Liver (tissue), 9 donors: ENCODE results near the gene SIK3. TPM values are rescaled to one million over a fixed set of nuclear protein-coding genes. Genes with fewer than 3 reads are reported as not detected.

ENCODE experiments used
- DNase-seq: peaks from one replicate; pipeline ENCODE4 v3.0.0-alpha.2; 2017; ENCODE audit warnings: low spot score
- H3K27ac ChIP-seq, 2 donors: one replicate each; pipeline ENCODE4 v1.7.0; 2013; ENCODE audit warnings: inconsistent platforms in 2 of 2, low read length in 2 of 2, control low read depth in 1 of 2, low read depth in 1 of 2, mild to moderate bottlenecking in 1 of 2
- H3K27me3 ChIP-seq, 4 donors: one replicate each; pipeline versions ENCODE4 v1.6.1 to v1.7.0; 2013; ENCODE audit warnings: low read length in 3 of 4, inconsistent platforms in 1 of 4, mild to moderate bottlenecking in 1 of 4, moderate library complexity in 1 of 4; ENCODE audit not compliant: control insufficient read depth in 4 of 4, insufficient read depth in 4 of 4
- H3K36me3 ChIP-seq, 4 donors: one replicate each; pipeline versions ENCODE4 v1.6.1 to v1.7.0; 2013; ENCODE audit warnings: low read length in 3 of 4, mild to moderate bottlenecking in 3 of 4, low read depth in 1 of 4, moderate library complexity in 1 of 4; ENCODE audit not compliant: control insufficient read depth in 4 of 4, insufficient read depth in 3 of 4
- H3K4me1 ChIP-seq, 4 donors: one replicate each; pipeline versions ENCODE4 v1.6.1 to v1.7.0; 2013; ENCODE audit warnings: low read length in 3 of 4, mild to moderate bottlenecking in 3 of 4, moderate library complexity in 1 of 4; ENCODE audit not compliant: control insufficient read depth in 4 of 4, insufficient read depth in 4 of 4
- H3K4me3 ChIP-seq, 3 donors: one replicate each; pipeline versions ENCODE4 v1.6.1 to v1.7.0; 2013; ENCODE audit warnings: low read length in 3 of 3, control low read depth in 1 of 3, low read depth in 1 of 3, mild to moderate bottlenecking in 1 of 3
- H3K9ac ChIP-seq, 2 donors: one replicate each; pipeline ENCODE4 v1.7.0; 2013; ENCODE audit warnings: low read length in 2 of 2, mild to moderate bottlenecking in 2 of 2, moderate library complexity in 2 of 2, control low read depth in 1 of 2, low read depth in 1 of 2
- H3K9me3 ChIP-seq, 4 donors: one replicate each; pipeline versions ENCODE4 v1.6.1 to v1.7.0; 2013; ENCODE audit warnings: low read length in 3 of 4; ENCODE audit not compliant: control insufficient read depth in 4 of 4
- EGR1 ChIP-seq, 2 donors: IDR thresholded peaks; 2 replicates each; pipeline ENCODE4 v1.6.1; 2016 to 2018; ENCODE audit warnings: antibody characterized with exemption in 2 of 2, low read depth in 2 of 2
- FOXA1 ChIP-seq: IDR thresholded peaks from 2 replicates; pipeline ENCODE4 v1.6.1; 2016; ENCODE audit warnings: antibody characterized with exemption
- FOXA2 ChIP-seq: IDR thresholded peaks from 2 replicates; pipeline ENCODE4 v1.6.1; 2016; ENCODE audit warnings: antibody characterized with exemption
- GABPA ChIP-seq, 2 donors: IDR thresholded peaks in 1 of 2; conservative IDR thresholded peaks in 1 of 2; 2 replicates each; pipeline ENCODE4 v1.6.1; 2016; ENCODE audit warnings: antibody characterized with exemption in 2 of 2, mild to moderate bottlenecking in 1 of 2, moderate library complexity in 1 of 2
- HNF4A ChIP-seq, 2 donors: conservative IDR thresholded peaks; 2 replicates each; pipeline ENCODE4 v1.6.1; 2016; ENCODE audit warnings: antibody characterized with exemption in 2 of 2, mild to moderate bottlenecking in 2 of 2
- HNF4G ChIP-seq: IDR thresholded peaks from 2 replicates; pipeline ENCODE4 v1.6.1; 2016; ENCODE audit warnings: antibody characterized with exemption
- JUND ChIP-seq, 2 donors: IDR thresholded peaks; 2 replicates each; pipeline ENCODE4 v1.6.1; 2016; ENCODE audit warnings: antibody characterized with exemption in 2 of 2
- NR2F2 ChIP-seq: IDR thresholded peaks from 2 replicates; pipeline ENCODE4 v1.6.1; 2016; ENCODE audit warnings: antibody characterized with exemption
- RAD21 ChIP-seq, 2 donors: IDR thresholded peaks; 2 replicates each; pipeline ENCODE4 v1.6.1; 2016; ENCODE audit warnings: antibody characterized with exemption in 2 of 2, mild to moderate bottlenecking in 2 of 2
- RXRA ChIP-seq, 2 donors: IDR thresholded peaks; 2 replicates each; pipeline ENCODE4 v1.6.1; 2017 to 2018; ENCODE audit warnings: antibody characterized with exemption in 2 of 2, mild to moderate bottlenecking in 1 of 2
- SP1 ChIP-seq: IDR thresholded peaks from 2 replicates; pipeline ENCODE4 v1.6.1; 2018; ENCODE audit warnings: antibody characterized with exemption, mild to moderate bottlenecking
- TAF1 ChIP-seq: conservative IDR thresholded peaks from 2 replicates; pipeline ENCODE4 v1.6.1; 2016; ENCODE audit warnings: antibody characterized with exemption, mild to moderate bottlenecking
- YY1 ChIP-seq: IDR thresholded peaks from 2 replicates; pipeline ENCODE4 v1.6.1; 2016; ENCODE audit warnings: antibody characterized with exemption, mild to moderate bottlenecking
- WGBS: extraction: QIAGEN DNeasy Blood & Tissue Kit; methylation state at CpG from one replicate; pipeline ENCODE4 v1.1.7; 2013; 5-methylcytosine and 5-hydroxymethylcytosine counted together
- polyA plus RNA-seq, 2 donors: library from polyadenylated mRNA; stranded (reverse) in 1 of 2; unstranded in 1 of 2; fragments of 200-250 nt in 1 of 2; fragments of >200 nt in 1 of 2; fragmentation: Nextera tagmentation in 1 of 2; extraction: Ambion mirVana in 1 of 2; gene quantifications; one replicate each; pipeline versions ENCODE4 v1.2.1 to v1.2.3, GENCODE V29; 2013 to 2015
- total RNA-seq, 2 donors: library from RNA; depleted of rRNA; stranded (reverse); fragments of >200 nt; gene quantifications; one replicate each; pipeline ENCODE4 v1.2.3, GENCODE V29; 2014
- TF ChIP-seq, protein P1 (sequence below): fragments of 150-350 bp; IDR thresholded peaks from 2 replicates; pipeline ENCODE4 v1.5.1; 2017; ENCODE audit warnings: improper control_type of control experiment, low read depth, low read length; ENCODE audit not compliant: missing input control
- TF ChIP-seq, protein P2 (sequence below): IDR thresholded peaks from 2 replicates; pipeline ENCODE4 v1.6.1; 2016; ENCODE audit warnings: antibody characterized with exemption
- TF ChIP-seq, protein P3 (sequence below): IDR thresholded peaks from 2 replicates; pipeline ENCODE4 v1.6.1; 2016; ENCODE audit warnings: antibody characterized with exemption
- TF ChIP-seq, protein P4 (sequence below): IDR thresholded peaks from 2 replicates; pipeline ENCODE4 v1.6.1; 2016; ENCODE audit warnings: antibody characterized with exemption, mild to moderate bottlenecking
- TF ChIP-seq, protein P5 (sequence below): IDR thresholded peaks from 2 replicates; pipeline ENCODE4 v1.6.1; 2016; ENCODE audit warnings: antibody characterized with exemption
- donor health status: healthy.
- donor health status: healthy.
- donor health status: healthy.
- donor health status: healthy.
- donor health status: healthy.

The SIK3 gene
- total and polyA plus RNA-seq, 4 donors = 6.9 to 52.4 (median 14.4) TPM

DNA sequence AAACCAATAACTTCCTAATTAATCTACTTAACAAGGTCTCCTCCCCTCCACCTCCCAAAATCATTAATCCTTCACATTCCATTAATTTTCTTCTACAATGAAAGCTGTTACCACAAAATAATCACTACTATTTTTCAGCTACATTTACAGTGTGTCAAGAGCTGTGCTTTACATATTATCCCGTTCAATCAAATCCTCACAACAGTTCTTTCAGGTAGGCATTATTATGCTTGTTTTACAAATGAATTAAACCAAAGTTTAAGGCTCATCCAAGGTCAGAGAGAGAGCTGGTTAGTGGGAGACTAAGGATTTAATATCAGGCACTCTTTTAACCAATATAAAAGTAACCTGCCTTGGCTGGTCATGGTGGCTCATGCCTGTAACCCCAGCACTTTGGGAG, 107.4 kb downstream of the SIK3 start:
- H3K9ac ChIP-seq = no peak overlapping the region
- no peaks in the 10 kb centered on the region for H3K27me3 ChIP-seq
- WGBS = 94% methylated on average over 1 of the region's 1 CpG
- no peak for TF ChIP-seq NR2F2
- TF ChIP-seq RXRA (IDR thresholded peaks at IDR 0.05) = no peak
- no peak for DNase-seq
- H3K4me3 ChIP-seq = no peak overlapping the region
- H3K4me1 ChIP-seq = peaks cover 15 to 43% (median 38%) of the 10 kb centered on the region in 4 donors
- H3K36me3 ChIP-seq = no peaks in the 10 kb centered on the region
- H3K9me3 ChIP-seq = no peaks in the 10 kb centered on the region
- H3K27ac ChIP-seq = peak overlapping the region in 1 of 2 donors; percentile 52

DNA sequence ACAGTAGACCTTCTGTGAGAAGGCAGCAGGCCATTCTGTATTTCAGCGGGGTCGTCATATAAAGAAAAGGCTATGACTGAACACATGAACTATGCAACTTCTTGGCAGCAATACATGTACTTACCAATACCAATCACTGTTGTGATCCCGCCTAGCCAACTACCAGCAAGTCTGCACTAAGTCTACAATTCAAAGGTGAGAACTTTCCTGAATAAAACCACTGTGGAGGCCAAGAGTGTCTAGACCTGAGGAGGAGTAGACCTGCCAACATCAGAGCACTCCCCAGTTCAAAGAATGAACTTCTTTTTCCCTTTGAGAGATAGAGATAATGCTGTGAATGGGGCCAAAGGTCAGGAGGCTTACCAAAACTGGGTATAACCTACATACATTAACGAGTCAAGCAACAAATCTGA, 108.2 kb downstream of the SIK3 start:
- DNase-seq = no peak
- peak overlapping the region in 1 of 2 donors; percentile 52 for H3K27ac ChIP-seq
- H3K27me3 ChIP-seq = no peaks in the 10 kb centered on the region
- WGBS = 34% methylated on average over 4 of the region's 4 CpGs
- H3K9ac ChIP-seq = no peak overlapping the region
- H3K4me3 ChIP-seq = no peak overlapping the region
- no peaks in the 10 kb centered on the region for H3K36me3 ChIP-seq
- no peaks in the 10 kb centered on the region for H3K9me3 ChIP-seq
- TF ChIP-seq NR2F2 (no peak), GABPA (IDR thresholded peaks at IDR 0.05 in 1 of 2, conservative IDR thresholded peaks at IDR 0.05 in 1 of 2) (no peak), HNF4A (conservative IDR thresholded peaks at IDR 0.05) (peak; percentile 53 to 60), TAF1 (no peak), FOXA2 (peak; percentile 9), RXRA (IDR thresholded peaks at IDR 0.05) (peak in 1 of 2 donors; percentile 56), JUND (IDR thresholded peaks at IDR 0.05) (peak in 1 of 2 donors; percentile 56), SP1 (peak; percentile 38), EGR1 (IDR thresholded peaks at IDR 0.05; ENCODE audit: low read depth in 2 of 2) (no peak), RAD21 (IDR thresholded peaks at IDR 0.05) (peak; percentile 14), HNF4G (no peak), YY1 (no peak), FOXA1 (no peak)
- TF ChIP-seq, protein P1, sequence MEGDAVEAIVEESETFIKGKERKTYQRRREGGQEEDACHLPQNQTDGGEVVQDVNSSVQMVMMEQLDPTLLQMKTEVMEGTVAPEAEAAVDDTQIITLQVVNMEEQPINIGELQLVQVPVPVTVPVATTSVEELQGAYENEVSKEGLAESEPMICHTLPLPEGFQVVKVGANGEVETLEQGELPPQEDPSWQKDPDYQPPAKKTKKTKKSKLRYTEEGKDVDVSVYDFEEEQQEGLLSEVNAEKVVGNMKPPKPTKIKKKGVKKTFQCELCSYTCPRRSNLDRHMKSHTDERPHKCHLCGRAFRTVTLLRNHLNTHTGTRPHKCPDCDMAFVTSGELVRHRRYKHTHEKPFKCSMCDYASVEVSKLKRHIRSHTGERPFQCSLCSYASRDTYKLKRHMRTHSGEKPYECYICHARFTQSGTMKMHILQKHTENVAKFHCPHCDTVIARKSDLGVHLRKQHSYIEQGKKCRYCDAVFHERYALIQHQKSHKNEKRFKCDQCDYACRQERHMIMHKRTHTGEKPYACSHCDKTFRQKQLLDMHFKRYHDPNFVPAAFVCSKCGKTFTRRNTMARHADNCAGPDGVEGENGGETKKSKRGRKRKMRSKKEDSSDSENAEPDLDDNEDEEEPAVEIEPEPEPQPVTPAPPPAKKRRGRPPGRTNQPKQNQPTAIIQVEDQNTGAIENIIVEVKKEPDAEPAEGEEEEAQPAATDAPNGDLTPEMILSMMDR = no peak
- TF ChIP-seq, protein P2, sequence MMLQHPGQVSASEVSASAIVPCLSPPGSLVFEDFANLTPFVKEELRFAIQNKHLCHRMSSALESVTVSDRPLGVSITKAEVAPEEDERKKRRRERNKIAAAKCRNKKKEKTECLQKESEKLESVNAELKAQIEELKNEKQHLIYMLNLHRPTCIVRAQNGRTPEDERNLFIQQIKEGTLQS = no peak
- TF ChIP-seq, protein P3, sequence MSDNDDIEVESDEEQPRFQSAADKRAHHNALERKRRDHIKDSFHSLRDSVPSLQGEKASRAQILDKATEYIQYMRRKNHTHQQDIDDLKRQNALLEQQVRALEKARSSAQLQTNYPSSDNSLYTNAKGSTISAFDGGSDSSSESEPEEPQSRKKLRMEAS = no peak
- TF ChIP-seq, protein P4, sequence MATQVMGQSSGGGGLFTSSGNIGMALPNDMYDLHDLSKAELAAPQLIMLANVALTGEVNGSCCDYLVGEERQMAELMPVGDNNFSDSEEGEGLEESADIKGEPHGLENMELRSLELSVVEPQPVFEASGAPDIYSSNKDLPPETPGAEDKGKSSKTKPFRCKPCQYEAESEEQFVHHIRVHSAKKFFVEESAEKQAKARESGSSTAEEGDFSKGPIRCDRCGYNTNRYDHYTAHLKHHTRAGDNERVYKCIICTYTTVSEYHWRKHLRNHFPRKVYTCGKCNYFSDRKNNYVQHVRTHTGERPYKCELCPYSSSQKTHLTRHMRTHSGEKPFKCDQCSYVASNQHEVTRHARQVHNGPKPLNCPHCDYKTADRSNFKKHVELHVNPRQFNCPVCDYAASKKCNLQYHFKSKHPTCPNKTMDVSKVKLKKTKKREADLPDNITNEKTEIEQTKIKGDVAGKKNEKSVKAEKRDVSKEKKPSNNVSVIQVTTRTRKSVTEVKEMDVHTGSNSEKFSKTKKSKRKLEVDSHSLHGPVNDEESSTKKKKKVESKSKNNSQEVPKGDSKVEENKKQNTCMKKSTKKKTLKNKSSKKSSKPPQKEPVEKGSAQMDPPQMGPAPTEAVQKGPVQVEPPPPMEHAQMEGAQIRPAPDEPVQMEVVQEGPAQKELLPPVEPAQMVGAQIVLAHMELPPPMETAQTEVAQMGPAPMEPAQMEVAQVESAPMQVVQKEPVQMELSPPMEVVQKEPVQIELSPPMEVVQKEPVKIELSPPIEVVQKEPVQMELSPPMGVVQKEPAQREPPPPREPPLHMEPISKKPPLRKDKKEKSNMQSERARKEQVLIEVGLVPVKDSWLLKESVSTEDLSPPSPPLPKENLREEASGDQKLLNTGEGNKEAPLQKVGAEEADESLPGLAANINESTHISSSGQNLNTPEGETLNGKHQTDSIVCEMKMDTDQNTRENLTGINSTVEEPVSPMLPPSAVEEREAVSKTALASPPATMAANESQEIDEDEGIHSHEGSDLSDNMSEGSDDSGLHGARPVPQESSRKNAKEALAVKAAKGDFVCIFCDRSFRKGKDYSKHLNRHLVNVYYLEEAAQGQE = no peak
- TF ChIP-seq, protein P5, sequence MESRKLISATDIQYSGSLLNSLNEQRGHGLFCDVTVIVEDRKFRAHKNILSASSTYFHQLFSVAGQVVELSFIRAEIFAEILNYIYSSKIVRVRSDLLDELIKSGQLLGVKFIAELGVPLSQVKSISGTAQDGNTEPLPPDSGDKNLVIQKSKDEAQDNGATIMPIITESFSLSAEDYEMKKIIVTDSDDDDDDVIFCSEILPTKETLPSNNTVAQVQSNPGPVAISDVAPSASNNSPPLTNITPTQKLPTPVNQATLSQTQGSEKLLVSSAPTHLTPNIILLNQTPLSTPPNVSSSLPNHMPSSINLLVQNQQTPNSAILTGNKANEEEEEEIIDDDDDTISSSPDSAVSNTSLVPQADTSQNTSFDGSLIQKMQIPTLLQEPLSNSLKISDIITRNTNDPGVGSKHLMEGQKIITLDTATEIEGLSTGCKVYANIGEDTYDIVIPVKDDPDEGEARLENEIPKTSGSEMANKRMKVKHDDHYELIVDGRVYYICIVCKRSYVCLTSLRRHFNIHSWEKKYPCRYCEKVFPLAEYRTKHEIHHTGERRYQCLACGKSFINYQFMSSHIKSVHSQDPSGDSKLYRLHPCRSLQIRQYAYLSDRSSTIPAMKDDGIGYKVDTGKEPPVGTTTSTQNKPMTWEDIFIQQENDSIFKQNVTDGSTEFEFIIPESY = no peak
- H3K4me1 ChIP-seq = peaks cover 15 to 44% (median 38%) of the 10 kb centered on the region in 4 donors
